NB4 (cell line): Measurements from ENCODE around the gene MMD.
"Not testable (repeated sequence)": the region's sequence is repeated elsewhere in the genome, so short reads cannot be mapped to it uniquely, and the experiment has no call there.

Experiments
- DNase-seq: peaks from one replicate; pipeline ENCODE4 v3.0.0; 2010; ENCODE audit warnings: low read depth
- H3K4me3 ChIP-seq: one replicate; pipeline ENCODE4 v1.5.1; 2011; ENCODE audit warnings: mild to moderate bottlenecking, low read depth, low read length, moderate library complexity
- CTCF ChIP-seq: IDR thresholded peaks from one replicate; pipeline ENCODE4 v1.5.1; 2012; ENCODE audit warnings: low read depth, low read length
- MAX ChIP-seq: IDR thresholded peaks from 2 replicates; pipeline ENCODE4 v1.6.1; 2011; ENCODE audit warnings: low read depth, low read length
- MYC ChIP-seq: IDR thresholded peaks from 2 replicates; pipeline ENCODE4 v1.6.1; 2011; ENCODE audit warnings: low read depth, low read length
- POLR2A ChIP-seq: IDR thresholded peaks from 2 replicates; pipeline ENCODE4 v1.6.1; 2011; ENCODE audit warnings: mild to moderate bottlenecking; ENCODE audit not compliant: insufficient read length; ENCODE audit errors: extremely low read depth

Gene MMD

GRCh38 chr17:55421179-55421934 is at the start of gene MMD:
Gene MMD, minus strand, starts transcription at chr17:55421835. Its CDS starts 140 bp downstream, at chr17:55421695.
- H3K4me3 ChIP-seq, result peak within 1 kb of the TSS; percentile 72
- no peak for DNase-seq
- no peak for TF ChIP-seq POLR2A
- TF ChIP-seq MAX, result no peak
- TF ChIP-seq MYC, result no peak
- no peak for TF ChIP-seq CTCF

GRCh38 chr17:55466671-55467070 is 45.0 kb upstream of the MMD start:
- TF ChIP-seq MYC (no peak), MAX (no peak), POLR2A (no peak), CTCF (no peak)
- no peak overlapping the region for H3K4me3 ChIP-seq
- no peak for DNase-seq

GRCh38 chr17:55465771-55466170 is 44.1 kb upstream of the MMD start:
- DNase-seq, H3K4me3 ChIP-seq: not testable (repeated sequence)

- no peak for DNase-seq
- no peak overlapping the region for H3K4me3 ChIP-seq
- TF ChIP-seq POLR2A (no peak), CTCF (no peak), MYC (no peak), MAX (no peak)
Measured at GRCh38 chr17:55463600-55463999, 42.0 kb upstream of the MMD start.

- DNase-seq, result no peak
- no peak overlapping the region for H3K4me3 ChIP-seq
- no peak for TF ChIP-seq MYC
- no peak for TF ChIP-seq MAX
- TF ChIP-seq POLR2A, result no peak
- no peak for TF ChIP-seq CTCF
Measured at GRCh38 chr17:55462711-55463110, 41.1 kb upstream of the MMD start.

- no peak for DNase-seq
- no peak overlapping the region for H3K4me3 ChIP-seq
- TF ChIP-seq CTCF (no peak), MAX (no peak), MYC (no peak), POLR2A (no peak)
Measured at GRCh38 chr17:55462234-55462633, 40.6 kb upstream of the MMD start.
